NCI-H510A treated with DMSO at 0.1 percent for 48 hours (cell line): Measurements from ENCODE around the gene GADD45B.
A peak's percentile ranks its signal among the peaks of the same experiment; 100 is the strongest.

Source experiments
- DNase-seq: peaks from one replicate; lab custom pipeline; 2025; lab: John Stamatoyannopoulos, UW

GADD45B gene

DNA sequence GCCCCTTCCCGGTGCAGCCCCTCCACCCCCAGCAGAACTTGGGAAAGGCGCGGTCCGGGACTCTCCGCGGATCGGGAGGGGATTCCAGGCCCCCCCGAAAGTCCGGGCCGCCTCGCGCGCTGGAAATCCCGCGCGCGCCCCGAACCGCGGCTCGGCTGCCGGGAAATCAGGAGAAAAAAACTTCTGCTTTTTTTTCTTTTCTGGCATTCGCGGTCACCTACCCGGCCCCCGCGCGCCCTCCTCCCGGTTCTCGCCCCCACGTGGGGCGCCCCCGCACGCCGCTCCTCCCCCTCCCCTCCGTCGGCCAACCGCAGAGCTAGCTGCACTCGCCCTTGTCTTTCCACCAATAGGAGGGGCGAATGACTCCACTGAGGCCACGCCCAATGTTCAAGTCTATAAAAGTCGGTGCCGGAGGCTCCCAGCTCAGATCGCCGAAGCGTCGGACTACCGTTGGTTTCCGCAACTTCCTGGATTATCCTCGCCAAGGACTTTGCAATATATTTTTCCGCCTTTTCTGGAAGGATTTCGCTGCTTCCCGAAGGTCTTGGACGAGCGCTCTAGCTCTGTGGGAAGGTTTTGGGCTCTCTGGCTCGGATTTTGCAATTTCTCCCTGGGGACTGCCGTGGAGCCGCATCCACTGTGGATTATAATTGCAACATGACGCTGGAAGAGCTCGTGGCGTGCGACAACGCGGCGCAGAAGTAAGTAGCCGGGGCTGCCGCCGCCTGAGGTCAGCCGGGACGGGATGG lies at the start of gene GADD45B:
TSS of gene GADD45B (plus strand) at position 426 of the 749 bp plus-strand sequence. CDS start at position 658, 232 bp downstream.
- peak; percentile 64 for DNase-seq

- DNase-seq, result no peak
These were observed 49.1 kb upstream of the GADD45B start for GRCh38 chr19:2426611-2427428.

- peak; percentile 81 for DNase-seq
These were observed 48.3 kb upstream of the GADD45B start, which contains the start of gene TIMM13 for GRCh38 chr19:2427429-2428320. TSS of gene TIMM13 (minus strand) at chr19:2427586. CDS start at chr19:2427533, 53 bp downstream.

DNA sequence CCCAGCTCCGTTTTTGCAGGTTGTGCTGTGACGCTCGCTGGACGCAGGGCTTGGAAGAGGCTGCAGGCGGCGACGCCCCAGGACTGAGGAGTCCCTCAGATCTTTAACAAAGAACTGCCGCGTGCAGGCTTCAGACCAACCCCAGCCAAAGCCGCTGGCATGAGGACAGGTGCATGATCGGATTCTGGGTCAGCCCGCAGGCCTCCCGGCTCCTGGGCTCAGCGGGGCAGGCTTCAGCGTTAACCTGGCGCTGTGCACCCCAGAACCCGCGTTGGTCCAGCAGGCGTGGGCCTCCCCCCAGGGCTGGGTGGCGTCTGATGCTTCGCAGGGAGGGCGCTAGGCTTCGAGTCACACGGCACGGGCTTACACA lies 47.6 kb upstream of the GADD45B start:
- DNase-seq, result no peak

DNA sequence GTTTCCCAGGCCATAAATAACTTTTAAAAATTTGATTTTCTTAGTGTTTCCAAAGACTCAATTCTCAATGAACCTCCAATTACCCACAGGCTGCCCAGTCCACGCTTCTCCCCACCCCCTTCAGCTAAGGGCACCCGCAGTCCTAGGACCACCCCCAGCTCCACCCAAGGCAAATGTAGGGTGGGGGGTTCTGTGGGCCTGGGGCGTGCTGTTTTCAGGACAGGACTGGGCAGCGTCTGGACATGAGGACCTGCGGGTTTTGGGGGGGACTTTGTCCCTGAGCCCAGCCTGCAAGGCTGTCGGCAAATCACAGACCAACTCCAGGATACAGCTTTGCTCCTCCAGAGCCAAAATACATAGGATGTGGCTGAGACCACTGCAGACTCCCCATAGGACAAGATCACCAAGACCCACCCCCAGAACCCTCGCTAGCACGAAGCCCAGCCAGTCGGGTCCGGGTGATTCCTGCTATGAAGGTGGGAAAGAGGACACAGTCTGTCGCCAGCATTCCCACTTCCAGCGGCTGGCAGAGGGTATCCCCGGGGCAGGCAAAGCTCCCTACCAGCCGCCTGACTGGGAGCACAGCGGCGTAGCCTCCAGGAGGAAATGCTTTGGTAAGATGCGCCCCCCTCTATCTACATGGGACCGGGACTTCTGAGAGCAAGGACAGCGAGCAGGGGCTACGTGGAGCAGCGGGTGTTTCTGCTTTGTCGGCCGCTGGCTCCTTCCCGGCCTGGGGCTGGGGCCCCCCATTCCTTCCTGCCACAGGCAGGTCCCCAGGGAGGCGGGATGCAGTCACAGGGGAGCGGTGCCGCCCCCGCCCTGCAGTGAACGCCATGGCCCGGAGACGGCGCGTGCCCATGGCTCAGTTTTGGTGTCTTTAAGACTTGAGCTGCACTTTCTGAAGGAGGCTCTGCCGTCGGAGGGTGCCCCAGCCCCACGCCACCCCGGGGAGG lies 46.9 kb upstream of the GADD45B start:
- DNase-seq, result no peak

DNA sequence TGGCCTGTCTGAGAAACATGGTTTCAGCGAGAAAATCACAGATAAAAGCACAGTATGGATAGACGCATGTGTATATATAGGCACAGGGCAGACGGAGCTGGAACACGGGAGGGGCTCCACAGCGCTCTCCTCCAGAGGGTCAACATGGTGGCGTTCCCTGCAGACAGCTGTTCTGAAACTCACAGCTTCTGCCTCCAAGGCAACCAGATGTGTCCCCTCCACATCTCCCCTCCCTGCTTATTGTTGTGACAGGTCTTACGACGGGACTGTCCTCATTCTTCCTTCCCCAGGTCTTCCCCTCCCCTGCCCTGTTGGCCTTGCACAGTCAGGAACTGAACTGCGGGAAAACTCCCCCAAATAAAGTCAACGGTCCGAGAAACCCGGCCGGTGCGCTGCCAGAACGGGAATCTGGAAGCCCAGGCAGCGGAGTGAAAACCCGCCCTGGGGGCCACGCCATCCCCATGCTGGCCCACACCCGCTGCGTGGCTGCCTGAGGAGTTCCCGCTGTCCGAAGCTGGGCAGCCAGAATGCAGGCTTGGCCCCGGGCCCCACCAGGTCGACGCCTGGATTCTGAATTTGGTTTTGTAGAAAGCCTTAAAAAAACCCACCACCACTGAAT lies 45.9 kb upstream of the GADD45B start:
- DNase-seq, result no peak

- no peak for DNase-seq
These were observed 44.4 kb upstream of the GADD45B start for GRCh38 chr19:2431318-2432055.

DNA sequence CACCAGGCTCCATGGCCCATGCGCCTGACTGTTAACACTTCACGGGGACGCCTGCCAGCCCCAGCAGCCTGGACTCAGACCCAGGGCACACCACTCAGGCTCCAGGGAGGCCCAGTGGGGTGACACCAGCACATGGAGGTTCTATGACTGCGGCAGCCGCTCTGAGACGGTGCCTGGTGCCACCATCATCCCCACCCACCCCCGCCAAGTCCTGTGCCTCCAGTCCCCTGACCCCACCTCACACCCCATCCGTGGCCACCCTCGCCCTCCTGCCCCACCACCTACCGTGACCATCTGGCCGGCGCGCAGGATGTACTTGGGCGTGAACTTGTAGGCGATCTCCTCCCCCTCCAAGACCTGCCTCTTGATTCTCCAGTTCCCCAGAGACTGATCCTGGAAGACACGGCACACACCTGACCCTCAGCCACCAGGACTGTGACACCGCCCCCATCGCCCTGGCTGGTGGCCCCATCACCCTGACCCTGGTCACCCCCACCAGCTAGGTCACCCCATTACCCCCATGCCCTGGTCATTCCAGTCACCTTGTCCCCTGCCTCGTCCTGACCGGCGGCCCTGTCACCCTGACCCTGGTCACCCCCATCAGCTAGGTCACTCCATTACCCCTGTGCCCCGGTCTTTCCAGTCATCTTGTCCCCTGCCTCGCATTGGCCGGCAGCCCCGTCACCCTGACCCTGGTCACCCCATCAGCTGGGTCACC lies 43.6 kb upstream of the GADD45B start:
- DNase-seq, result no peak

DNA sequence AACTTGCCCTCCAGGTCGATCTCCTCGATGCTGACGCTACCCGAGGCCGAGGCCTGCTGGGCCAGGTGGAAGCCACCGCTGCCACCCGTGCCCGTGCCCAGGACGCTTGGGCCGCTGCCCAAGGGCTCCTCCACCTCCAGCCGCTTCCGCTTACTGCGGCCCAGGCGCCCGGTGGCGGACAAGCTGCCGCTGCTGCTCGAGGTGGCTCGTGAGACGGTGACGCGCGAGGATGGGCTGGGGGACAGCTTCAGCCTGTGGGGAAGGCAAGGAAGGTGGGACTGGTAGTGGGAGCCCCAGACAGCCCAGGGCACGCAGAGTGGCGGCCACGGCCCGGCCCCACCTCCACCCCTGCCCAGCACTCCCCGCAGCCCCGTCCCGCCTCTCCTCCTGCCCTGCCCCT lies 42.1 kb upstream of the GADD45B start:
- no peak for DNase-seq

DNA sequence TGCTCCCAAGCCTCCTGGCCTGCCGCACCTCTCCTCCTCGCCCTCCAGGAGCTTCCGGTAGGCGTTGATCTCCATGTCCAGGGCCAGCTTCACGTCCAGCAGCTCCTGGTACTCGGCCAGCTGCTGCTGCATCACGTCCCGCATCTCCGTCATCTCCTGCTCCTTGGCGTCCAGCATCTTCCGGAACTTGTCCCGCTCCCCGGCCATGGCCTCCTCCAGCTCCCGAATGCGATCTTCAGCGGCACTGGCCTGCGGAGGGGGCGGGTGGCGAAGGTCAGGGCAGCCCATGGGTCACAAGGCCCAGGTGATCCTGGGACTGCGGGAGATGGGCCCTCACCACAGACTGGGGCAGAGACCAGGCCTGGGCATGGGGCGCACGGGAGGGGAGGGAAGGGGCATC lies 41.7 kb upstream of the GADD45B start:
- no peak for DNase-seq

DNA sequence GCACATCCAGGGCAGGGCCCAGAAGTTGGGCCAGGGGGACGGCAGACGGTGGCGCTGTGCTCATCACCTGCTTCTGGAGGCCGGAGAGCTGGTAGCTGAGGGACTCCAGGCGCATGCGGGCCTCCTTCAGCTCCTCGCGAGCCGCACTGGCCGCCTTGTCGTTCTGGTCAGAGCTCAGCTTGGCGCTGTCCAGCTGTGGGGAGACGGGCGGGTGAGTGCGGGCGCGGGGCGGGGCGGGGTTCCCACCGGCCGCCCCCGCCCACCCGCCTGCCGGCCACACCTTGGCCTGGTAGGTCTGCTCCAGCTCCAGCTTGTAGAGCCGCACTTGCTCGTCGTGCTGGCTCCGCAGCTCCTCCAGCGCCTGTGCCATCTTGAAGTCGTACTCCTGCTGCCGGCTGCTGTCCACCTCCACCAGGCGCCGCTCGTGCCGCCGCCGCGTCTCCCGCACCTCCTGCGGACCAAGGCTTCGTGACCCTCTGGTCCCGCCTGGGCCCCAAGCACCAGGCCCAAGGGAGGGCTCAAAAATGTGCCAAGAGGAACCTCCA lies 41.1 kb upstream of the GADD45B start:
- DNase-seq, result no peak

GRCh38 chr19:2436384-2436783 lies 39.5 kb upstream of the GADD45B start:
- DNase-seq, result no peak

DNA sequence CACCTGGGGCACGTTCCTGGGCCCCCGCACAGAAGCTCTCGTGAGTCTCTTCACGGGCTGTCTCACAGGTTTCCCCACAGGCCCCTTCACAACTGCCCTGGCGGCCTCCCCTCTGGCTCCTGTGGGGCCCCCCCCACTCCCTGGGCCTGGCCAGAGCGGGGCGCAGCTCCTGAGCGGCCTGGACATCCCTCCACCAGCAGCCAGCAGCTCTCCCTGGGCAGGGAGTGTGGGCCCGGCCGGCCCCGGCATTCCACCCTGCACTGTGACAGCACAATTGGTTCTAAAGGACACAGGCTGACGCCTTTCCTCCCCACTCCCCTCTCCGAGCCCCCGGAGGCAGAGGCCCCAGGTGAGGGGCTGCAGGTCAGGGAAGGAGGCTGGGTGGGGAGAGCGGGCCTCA lies 39.0 kb upstream of the GADD45B start:
- no peak for DNase-seq

GRCh38 chr19:2438178-2438577 lies 37.7 kb upstream of the GADD45B start:
- no peak for DNase-seq

DNA sequence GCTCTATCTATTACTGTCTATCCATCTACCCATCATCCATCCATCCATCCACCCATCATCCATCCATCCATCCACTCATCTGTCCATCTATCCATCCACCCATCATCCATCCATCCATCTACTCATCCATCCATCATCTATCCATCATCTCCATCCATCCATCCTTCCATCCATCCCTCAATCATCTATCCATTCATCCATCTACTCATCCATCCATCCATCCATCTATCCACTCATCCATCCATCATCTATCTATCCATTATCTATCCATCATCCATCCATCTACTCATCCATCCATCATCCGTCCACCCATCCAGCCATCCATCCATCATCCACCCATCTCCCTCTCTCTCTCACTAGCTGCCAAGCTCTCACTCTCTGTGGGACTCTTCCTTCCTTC lies 35.4 kb upstream of the GADD45B start:
- DNase-seq, result no peak

- DNase-seq, result no peak
These were observed 34.7 kb upstream of the GADD45B start for GRCh38 chr19:2441096-2441752.

DNA sequence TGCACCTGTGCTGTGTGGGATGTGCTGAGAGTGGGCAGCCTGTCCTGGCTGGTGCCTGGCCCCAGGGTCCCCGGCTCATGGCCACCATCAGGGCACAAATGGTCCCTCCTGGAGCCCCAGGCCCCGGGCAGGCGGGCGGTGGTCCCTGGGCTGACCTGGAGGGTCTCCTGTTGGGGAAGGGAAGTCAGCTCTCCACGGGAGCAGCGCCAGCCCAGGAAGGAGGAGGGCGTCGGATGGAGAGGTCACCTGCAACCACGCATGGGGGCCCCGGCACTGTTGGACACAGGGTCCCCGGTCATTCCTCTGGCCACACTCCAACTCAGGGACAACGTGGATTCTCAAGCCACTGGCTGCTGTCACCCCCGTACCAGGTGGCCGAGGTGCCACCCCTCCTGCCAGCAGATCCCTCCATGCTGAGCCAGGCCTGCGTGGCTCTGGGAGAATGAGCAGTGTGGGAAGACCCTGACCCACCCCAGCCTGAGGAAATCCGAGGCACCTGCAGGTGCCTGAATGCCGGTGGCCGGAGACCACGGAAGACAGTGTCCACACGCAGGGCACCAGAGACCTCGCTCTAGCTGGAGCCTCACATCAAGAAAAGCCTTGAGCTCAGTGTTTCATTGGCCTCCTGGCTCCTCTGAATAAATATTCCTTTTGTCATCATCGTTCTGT lies 32.7 kb upstream of the GADD45B start:
- DNase-seq, result no peak

GRCh38 chr19:2443785-2444182 lies 32.1 kb upstream of the GADD45B start:
- DNase-seq, result no peak
